Activated T-cell treated with anti-CD3 and anti-CD28 coated beads, Interleukin-2, amount 50 U/mL, for 4 hours (primary cell): Measurements from ENCODE around the gene GNAI3. TPM values are rescaled to one million over a fixed set of nuclear protein-coding genes. Genes with fewer than 3 reads are reported as not detected.

Source experiments
- ATAC-seq, 2 donors: fragments of 200-7000 bp; cut with Tn5 transposase; one replicate each; pipeline ENCODE4 v1.10.0; 2021
- DNase-seq: peaks from one replicate; pipeline ENCODE4 v3.0.0-alpha.2; 2020
- H3K27me3 Mint-ChIP-seq: one replicate; pipeline ENCODE4 v1.8.0; 2021; ENCODE audit warnings: low read depth, mixed read lengths
- H3K36me3 Mint-ChIP-seq: one replicate; pipeline ENCODE4 v1.8.0; 2022; ENCODE audit warnings: mixed read lengths; ENCODE audit not compliant: insufficient read depth
- H3K4me1 Mint-ChIP-seq: one replicate; pipeline ENCODE4 v1.8.0; 2021; ENCODE audit warnings: low read depth, mixed read lengths
- H3K4me3 Mint-ChIP-seq: one replicate; pipeline ENCODE4 v1.8.0; 2021; ENCODE audit warnings: mild to moderate bottlenecking, moderate library complexity, mixed read lengths
- H3K9me3 Mint-ChIP-seq: one replicate; pipeline ENCODE4 v1.8.0; 2021; ENCODE audit warnings: mixed read lengths
- total RNA-seq, 3 donors: library from RNA; stranded (reverse); gene quantifications; one replicate each; pipeline ENCODE4 v1.2.1, GENCODE V29; 2021

GNAI3 gene
- total RNA-seq, 3 donors from 2014 or later: 8.6 to 8.9 (median 8.6) TPM

DNA sequence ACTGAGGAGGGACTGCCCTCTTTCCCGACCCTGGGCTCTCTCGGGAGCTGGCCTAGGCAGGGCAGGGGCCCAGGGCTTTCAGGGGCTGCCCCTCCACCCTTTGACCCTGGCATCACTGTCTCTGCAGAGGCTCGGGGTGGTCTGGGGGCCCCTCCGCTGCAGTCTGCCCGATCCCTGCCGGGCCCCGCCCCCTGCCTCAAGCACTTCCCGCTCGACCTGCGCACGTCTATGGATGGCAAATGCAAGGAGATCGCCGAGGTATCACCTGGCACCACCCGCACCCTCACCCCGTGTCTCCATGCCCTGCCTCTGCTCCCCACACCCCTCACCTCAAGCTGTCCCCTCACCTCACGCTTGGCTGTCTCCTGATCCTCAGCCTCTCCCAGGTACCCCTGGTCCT, 76.8 kb downstream of the GNAI3 start:
- no peaks in the 10 kb centered on the region for H3K9me3 Mint-ChIP-seq
- ATAC-seq: no peak
- peaks cover 25% of the 10 kb centered on the region for H3K36me3 Mint-ChIP-seq
- no peak overlapping the region for H3K4me3 Mint-ChIP-seq
- H3K27me3 Mint-ChIP-seq: no peaks in the 10 kb centered on the region
- no peak for DNase-seq
- H3K4me1 Mint-ChIP-seq: peaks cover 37% of the 10 kb centered on the region

DNA sequence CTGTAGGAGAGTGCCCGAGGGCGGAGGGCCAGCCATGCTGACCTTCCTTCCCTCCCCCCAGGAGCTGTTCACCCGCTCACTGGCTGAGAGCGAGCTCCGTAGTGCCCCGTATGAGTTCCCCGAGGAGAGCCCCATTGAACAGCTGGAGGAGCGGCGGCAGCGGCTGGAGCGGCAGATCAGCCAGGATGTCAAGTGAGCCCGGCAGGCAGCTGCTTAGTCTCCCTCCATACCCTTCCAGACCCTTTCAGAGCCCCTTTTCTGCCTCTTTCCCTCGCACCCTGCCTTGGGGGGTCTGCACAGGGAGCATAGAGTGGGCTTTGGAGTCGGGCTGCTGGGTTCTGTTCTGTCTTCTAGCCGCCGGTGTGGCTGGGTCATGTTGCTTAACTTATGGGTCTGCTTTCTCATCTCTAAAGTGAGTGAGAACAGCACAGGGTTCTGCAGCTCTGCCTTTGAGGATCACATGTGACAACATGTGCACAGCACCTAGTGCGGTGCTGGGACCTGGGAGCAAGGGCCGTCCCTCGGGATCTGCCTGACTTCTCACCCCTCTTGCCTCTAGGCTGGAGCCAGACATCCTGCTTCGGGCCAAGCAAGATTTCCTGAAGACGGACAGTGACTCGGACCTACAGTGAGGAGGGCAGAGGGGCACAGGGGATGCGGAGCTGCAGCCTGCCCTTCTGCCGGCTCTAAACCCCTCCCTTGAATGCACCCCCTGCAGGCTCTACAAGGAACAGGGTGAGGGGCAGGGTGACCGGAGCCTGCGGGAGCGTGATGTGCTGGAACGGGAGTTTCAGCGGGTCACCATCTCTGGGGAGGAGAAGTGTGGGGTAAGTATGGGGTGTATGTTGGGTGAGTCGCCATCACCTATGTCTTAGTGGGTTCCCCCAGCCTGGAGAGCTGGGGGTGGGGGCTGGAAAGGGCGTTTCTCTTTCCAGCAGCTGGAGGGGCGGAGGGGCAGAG, 77.5 kb downstream of the GNAI3 start:
- H3K36me3 Mint-ChIP-seq: peaks cover 25% of the 10 kb centered on the region
- no peaks in the 10 kb centered on the region for H3K9me3 Mint-ChIP-seq
- H3K27me3 Mint-ChIP-seq: no peaks in the 10 kb centered on the region
- ATAC-seq (no peak), DNase-seq (no peak)
- H3K4me3 Mint-ChIP-seq: no peak overlapping the region
- H3K4me1 Mint-ChIP-seq: peaks cover 37% of the 10 kb centered on the region

DNA sequence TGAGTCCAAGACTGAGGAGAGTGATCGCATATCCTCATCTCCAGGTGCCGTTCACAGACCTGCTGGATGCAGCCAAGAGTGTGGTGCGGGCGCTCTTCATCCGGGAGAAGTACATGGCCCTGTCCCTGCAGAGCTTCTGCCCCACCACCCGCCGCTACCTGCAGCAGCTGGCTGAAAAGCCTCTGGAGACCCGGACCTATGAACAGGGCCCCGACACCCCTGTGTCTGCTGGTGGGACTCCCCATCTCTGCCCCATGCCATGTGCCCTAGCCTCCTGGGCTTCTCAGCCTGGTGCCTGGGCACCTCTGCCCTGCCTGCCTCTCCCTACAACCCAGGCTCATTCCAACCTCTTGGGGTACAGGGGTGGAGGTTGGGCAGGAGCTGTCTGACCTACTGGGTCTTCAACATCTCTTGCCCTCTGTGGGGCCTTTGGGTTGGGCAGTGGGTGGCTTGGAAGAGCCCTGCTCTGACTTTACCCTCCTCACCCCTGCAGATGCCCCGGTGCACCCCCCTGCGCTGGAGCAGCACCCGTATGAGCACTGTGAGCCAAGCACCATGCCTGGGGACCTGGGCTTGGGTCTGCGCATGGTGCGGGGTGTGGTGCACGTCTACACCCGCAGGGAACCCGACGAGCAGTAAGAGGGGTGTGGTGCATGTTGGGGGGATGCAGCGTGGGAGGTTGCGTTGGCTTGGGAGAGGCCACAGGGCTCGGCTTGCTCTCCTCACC, 78.4 kb downstream of the GNAI3 start:
- ATAC-seq: no peak
- DNase-seq: no peak
- Mint-ChIP-seq H3K27me3 (no peaks in the 10 kb centered on the region), H3K4me1 (peaks cover 34% of the 10 kb centered on the region), H3K36me3 (peaks cover 27% of the 10 kb centered on the region), H3K4me3 (no peak overlapping the region), H3K9me3 (no peaks in the 10 kb centered on the region)

DNA sequence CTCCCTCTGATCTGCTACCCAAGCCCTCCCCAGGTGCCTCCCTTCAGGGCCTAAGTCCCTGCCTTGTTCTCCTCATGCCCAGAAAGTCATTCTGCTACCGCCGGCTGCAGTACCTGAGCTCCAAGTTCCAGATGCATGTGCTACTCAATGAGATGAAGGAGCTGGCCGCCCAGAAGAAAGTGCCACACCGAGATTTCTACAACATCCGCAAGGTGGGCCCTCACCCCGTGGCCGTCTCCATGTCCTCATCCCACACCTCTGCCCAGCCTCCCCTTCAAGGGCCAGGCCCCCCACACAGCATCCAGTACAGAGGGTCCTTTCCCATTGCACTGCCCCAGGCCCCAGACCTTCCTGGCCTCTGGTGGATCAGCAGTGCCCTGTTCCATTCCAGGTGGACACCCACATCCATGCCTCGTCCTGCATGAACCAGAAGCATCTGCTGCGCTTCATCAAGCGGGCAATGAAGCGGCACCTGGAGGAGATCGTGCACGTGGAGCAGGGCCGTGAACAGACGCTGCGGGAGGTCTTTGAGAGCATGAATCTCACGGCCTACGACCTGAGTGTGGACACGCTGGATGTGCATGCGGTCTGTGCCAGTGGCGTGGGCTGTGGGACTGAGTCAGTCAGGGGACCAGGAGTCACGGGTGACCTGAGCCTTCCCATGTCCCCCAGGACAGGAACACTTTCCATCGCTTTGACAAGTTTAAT, 79.4 kb downstream of the GNAI3 start:
- ATAC-seq: no peak
- no peak for DNase-seq
- H3K36me3 Mint-ChIP-seq: peaks cover 28% of the 10 kb centered on the region
- H3K4me3 Mint-ChIP-seq: no peak overlapping the region
- H3K27me3 Mint-ChIP-seq: no peaks in the 10 kb centered on the region
- H3K9me3 Mint-ChIP-seq: no peaks in the 10 kb centered on the region
- H3K4me1 Mint-ChIP-seq: peaks cover 24% of the 10 kb centered on the region

DNA sequence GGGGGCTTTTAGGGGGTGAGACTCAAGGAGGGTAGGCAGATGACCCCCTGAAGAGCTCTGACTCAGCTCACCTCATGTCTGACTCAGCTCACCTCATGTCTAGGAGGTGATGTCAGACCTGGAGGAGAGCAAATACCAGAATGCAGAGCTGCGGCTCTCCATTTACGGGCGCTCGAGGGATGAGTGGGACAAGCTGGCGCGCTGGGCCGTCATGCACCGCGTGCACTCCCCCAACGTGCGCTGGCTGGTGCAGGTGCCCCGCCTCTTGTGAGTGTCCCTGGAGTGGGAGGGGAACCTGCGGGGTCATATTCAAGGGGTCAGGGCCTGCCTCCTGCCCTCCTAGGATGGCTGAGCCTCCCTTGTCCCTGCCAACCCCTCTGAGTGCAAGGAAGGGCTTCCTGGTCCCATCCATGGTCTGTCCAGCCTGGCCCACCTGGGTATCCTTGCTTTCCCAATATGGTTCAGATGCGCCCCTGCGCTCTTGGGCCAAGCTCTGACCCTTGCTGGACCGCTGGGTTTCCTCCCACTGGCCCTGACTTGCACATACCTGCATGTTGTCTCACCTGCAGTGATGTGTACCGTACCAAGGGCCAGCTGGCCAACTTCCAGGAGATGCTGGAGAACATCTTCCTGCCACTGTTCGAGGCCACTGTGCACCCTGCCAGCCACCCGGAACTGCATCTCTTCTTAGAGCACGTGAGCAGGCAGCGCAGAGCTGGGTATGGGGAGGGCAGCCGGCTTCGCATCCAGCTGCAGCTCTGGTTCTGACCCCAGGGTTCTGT, 80.3 kb downstream of the GNAI3 start:
- Mint-ChIP-seq H3K27me3 (no peaks in the 10 kb centered on the region), H3K9me3 (no peaks in the 10 kb centered on the region), H3K4me1 (peaks cover 15% of the 10 kb centered on the region), H3K4me3 (no peak overlapping the region), H3K36me3 (peaks cover 28% of the 10 kb centered on the region)
- DNase-seq (no peak), ATAC-seq (peak in 1 of 2 donors; percentile 32)

DNA sequence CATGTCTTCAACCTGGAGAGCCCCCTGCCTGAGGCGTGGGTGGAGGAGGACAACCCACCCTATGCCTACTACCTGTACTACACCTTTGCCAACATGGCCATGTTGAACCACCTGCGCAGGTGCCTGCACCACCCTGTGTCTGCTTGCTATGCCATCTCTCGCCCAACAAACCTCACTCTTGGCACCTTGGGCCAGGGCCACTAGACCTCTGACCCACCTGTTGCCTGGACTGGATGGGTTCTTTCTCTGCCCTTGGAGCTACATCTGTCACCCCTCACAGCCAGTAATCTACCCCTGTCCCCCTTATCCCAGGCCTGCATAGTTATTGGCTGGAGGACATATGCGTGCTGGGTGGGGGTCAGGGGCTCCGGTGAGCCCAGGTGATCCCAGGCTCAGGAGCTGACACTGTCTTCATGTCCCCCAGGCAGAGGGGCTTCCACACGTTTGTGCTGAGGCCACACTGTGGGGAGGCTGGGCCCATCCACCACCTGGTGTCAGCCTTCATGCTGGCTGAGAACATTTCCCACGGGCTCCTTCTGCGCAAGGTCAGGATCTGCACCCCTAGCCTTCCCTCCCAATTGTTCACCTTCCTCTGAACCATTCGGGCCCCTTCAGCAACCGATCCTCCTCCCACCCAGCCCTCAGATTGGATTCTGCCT, 81.1 kb downstream of the GNAI3 start:
- H3K36me3 Mint-ChIP-seq: peaks cover 28% of the 10 kb centered on the region
- H3K4me1 Mint-ChIP-seq: peaks cover 11% of the 10 kb centered on the region
- DNase-seq (no peak), ATAC-seq (no peak)
- H3K4me3 Mint-ChIP-seq: no peak overlapping the region
- no peaks in the 10 kb centered on the region for H3K27me3 Mint-ChIP-seq
- no peaks in the 10 kb centered on the region for H3K9me3 Mint-ChIP-seq

DNA sequence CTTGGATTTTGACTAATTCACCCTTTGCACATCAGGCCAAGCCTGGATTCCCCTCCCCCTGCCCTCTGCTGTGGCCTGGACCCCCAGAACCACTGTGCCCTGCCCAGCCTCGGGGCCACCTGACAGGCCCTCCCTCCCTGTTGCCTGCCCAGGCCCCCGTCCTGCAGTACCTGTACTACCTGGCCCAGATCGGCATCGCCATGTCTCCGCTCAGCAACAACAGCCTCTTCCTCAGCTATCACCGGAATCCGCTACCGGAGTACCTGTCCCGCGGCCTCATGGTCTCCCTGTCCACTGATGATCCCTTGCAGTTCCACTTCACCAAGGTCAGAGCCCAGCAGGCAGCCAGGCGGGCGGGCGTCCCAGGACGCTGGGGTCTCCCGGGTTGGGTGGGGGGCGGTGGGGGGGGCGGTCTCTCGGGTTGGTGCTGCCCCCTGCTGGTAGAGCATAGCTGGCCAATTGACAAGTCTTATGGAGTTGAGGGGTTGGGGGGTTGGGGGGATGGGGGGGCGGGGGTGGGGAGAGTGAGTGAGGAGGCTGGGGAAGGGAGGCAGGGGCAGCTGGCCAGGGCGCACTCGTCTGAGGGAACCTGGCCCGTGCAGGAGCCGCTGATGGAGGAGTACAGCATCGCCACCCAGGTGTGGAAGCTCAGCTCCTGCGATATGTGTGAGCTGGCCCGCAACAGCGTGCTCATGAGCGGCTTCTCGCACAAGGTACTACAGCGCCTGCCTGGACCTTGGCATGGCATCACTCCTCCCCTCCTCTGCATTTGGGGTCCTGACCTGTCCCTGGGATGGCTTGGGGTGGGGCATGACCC, 81.9 kb downstream of the GNAI3 start:
- ATAC-seq: no peak
- peaks cover 16% of the 10 kb centered on the region for H3K4me1 Mint-ChIP-seq
- H3K36me3 Mint-ChIP-seq: peaks cover 28% of the 10 kb centered on the region
- no peaks in the 10 kb centered on the region for H3K9me3 Mint-ChIP-seq
- peak; percentile 42 for DNase-seq
- no peak overlapping the region for H3K4me3 Mint-ChIP-seq
- H3K27me3 Mint-ChIP-seq: no peaks in the 10 kb centered on the region

DNA sequence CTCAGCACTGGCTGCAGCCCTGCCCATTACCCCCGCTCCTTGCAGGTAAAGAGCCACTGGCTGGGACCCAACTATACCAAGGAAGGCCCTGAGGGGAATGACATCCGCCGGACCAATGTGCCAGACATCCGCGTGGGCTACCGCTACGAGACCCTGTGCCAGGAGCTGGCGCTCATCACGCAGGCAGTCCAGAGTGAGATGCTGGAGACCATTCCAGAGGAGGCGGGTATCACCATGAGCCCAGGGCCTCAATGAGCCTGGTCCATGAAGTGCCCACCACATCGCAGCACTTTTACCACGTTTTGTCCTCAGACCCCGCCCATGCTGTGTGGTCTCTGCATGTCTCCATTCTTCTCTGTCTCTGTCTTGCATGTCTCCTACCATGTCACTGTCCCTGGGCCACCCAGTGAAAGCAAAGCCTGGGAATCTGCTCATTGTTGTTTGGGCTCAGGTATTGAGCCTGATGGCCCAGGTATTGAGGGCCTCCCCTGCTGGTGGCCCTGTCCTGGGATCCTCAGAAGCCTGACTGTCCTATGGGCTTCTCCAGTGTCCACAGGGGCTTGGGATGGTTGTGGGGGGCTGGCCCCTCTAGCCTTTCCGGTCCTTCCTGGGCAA, 82.6 kb downstream of the GNAI3 start:
- Mint-ChIP-seq H3K36me3 (peaks cover 25% of the 10 kb centered on the region), H3K4me1 (peaks cover 15% of the 10 kb centered on the region), H3K27me3 (no peaks in the 10 kb centered on the region), H3K4me3 (no peak overlapping the region), H3K9me3 (no peaks in the 10 kb centered on the region)
- ATAC-seq (no peak), DNase-seq (no peak)

DNA sequence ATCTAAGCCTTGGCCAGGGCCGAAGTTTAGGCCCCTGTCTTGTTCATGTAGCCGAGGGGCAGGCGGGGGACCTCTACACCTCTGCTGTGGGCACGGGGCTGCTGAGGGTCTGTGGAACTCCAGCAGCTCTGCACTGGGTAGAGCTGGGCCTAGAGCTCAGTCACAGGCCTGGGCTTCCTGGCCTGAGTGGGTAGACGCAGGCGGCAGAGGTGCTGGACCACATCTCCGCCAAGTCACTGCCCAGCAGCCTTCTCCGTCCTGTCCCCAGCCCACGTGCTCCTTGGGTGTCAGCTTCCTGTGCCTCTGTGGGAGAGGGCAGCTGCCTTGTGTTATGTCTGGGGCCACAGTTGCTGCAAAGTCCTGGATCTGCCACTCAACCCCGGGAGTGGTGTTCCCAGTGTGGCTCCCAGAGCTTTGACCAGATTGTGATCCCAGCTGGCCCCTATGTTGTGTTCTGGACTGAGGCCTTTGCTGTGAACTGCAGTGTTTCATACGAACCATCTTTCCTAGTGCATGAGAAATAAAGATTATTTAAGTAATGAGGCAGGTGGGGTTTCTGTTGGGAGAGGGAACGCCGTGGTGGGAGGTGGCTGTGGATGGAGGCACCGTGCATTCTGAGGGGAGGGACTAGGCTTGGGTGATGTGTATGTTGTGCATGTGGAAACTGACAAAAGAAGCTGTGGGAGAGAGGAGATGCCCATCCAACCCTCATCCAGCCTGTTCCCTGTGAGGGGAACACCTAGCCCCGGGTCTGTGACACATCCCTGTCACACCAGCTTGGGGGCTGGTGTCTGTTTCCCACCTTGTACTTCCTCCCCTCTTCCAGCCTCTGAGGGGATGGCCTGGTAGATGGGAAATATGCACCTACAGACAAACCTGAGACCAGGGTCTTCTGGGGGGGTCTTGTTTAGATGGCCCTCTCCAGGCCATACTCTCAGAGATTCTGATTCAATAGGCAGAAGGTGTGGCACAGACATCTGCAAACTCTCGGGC, 83.4 kb downstream of the GNAI3 start:
- Mint-ChIP-seq H3K9me3 (no peaks in the 10 kb centered on the region), H3K36me3 (peaks cover 21% of the 10 kb centered on the region), H3K4me1 (peaks cover 15% of the 10 kb centered on the region), H3K4me3 (no peak overlapping the region), H3K27me3 (no peaks in the 10 kb centered on the region)
- ATAC-seq: no peak
- DNase-seq: no peak

DNA sequence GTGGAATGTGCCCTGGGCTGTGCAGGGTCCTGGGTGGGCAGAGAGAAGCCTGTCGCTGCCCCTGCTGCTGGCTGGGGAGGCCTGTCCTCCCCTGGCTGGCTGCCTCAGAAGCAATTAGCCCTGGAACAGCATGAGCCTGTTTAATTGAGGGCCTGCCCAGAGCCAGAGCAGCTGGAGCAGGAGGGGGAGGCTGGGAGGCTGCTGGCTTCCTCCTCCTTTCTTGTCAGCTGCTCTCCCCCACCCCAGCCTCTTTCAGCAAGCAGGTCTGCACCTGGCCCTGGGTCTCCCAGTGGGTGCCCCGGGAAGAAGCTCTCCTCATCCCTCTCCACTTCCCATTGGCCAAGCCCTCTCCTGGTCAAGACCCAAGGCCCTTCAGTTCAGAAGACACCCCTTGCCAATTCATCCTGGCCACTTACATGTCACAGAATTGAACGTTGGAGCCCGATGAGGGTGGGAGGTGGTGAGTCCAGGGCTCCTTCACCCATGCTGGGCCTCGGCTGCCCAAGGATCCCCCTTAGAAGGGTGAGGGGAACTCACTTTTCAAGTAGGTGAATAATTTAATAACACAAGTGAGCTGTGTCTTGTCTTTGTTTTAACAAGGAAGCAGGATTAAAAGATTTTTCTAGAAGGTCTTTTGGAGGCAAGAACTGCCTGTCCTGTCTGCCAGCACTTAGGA, 84.4 kb downstream of the GNAI3 start:
- Mint-ChIP-seq H3K4me3 (no peak overlapping the region), H3K4me1 (peaks cover 15% of the 10 kb centered on the region), H3K36me3 (peaks cover 16% of the 10 kb centered on the region), H3K27me3 (no peaks in the 10 kb centered on the region), H3K9me3 (no peaks in the 10 kb centered on the region)
- DNase-seq (no peak), ATAC-seq (no peak)

DNA sequence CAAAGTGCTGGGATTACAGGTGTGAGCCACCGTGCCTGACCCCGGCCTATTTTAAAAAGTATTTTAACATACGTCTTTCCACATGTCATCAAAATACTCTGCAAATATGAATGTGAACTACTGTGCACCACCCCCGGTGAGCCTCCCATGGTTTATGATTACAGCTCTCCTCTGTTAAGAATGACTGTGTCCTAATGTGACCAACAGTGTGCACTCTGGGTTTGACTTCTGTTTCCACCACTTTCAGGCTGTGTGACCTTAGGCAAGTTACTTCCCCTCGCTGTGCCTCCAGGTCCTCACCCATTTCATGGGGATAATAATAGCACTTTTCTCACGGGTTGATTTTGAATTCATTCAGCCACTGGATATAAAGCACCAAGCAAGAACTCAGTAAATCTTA, 85.9 kb downstream of the GNAI3 start:
- Mint-ChIP-seq H3K27me3 (no peaks in the 10 kb centered on the region), H3K4me3 (no peak overlapping the region), H3K36me3 (peaks cover 14% of the 10 kb centered on the region), H3K9me3 (no peaks in the 10 kb centered on the region), H3K4me1 (peaks cover 15% of the 10 kb centered on the region)
- DNase-seq: no peak
- ATAC-seq: no peak
